ENCODE data around the gene STK11.
A peak's percentile ranks its signal among the peaks of the same experiment; 100 is the strongest.

Gene STK11

GRCh38 chr19:1249990-1250436, 44.4 kb downstream of the STK11 start:
- DNase-seq (ENCODE audit: low read depth in 4 of 4, low spot score in 1 of 4), result no peak

- no peak for DNase-seq (ENCODE audit: low read depth in 4 of 4, low spot score in 1 of 4)
Observed at GRCh38 chr19:1250437-1251260, 45.1 kb downstream of the STK11 start.

- DNase-seq (ENCODE audit: low read depth in 4 of 4, low spot score in 1 of 4), result peak in 1 of 4 experiments; percentile 51
Observed at GRCh38 chr19:1251330-1252220, 46.0 kb downstream of the STK11 start.

- DNase-seq (ENCODE audit: low read depth in 4 of 4, low spot score in 1 of 4), result peak in 1 of 4 experiments; percentile 67
Observed at GRCh38 chr19:1252221-1252820, 46.7 kb downstream of the STK11 start.

GRCh38 chr19:1252821-1253513, 47.4 kb downstream of the STK11 start:
- DNase-seq (ENCODE audit: low read depth in 4 of 4, low spot score in 1 of 4), result peak in 1 of 4 experiments; percentile 76

GRCh38 chr19:1253514-1254080, 48.0 kb downstream of the STK11 start:
- no peak for DNase-seq (ENCODE audit: low read depth in 4 of 4, low spot score in 1 of 4)

GRCh38 chr19:1254081-1254527, 48.5 kb downstream of the STK11 start:
- DNase-seq (ENCODE audit: low read depth in 4 of 4, low spot score in 1 of 4), result no peak

GRCh38 chr19:1254530-1255185, 49.1 kb downstream of the STK11 start:
- no peak for DNase-seq (ENCODE audit: low read depth in 4 of 4, low spot score in 1 of 4)

- no peak for DNase-seq (ENCODE audit: low read depth in 4 of 4, low spot score in 1 of 4)
Observed at GRCh38 chr19:1255186-1256161, 49.9 kb downstream of the STK11 start.

- DNase-seq (ENCODE audit: low read depth in 4 of 4, low spot score in 1 of 4), result no peak
Observed at GRCh38 chr19:1256646-1257474, 51.3 kb downstream of the STK11 start.

GRCh38 chr19:1257475-1258162, 52.0 kb downstream of the STK11 start:
- no peak for DNase-seq (ENCODE audit: low read depth in 4 of 4, low spot score in 1 of 4)

- no peak for DNase-seq (ENCODE audit: low read depth in 4 of 4, low spot score in 1 of 4)
Observed at GRCh38 chr19:1258163-1258492, 52.5 kb downstream of the STK11 start.

- no peak for DNase-seq (ENCODE audit: low read depth in 4 of 4, low spot score in 1 of 4)
Observed at GRCh38 chr19:1258707-1259205, 53.2 kb downstream of the STK11 start.

- peak in 1 of 4 experiments; percentile 66 for DNase-seq (ENCODE audit: low read depth in 4 of 4, low spot score in 1 of 4)
Observed at GRCh38 chr19:1259206-1259875, 53.8 kb downstream of the STK11 start.

GRCh38 chr19:1259876-1260748, 54.5 kb downstream of the STK11 start:
- peak in 1 of 4 experiments; percentile 47 for DNase-seq (ENCODE audit: low read depth in 4 of 4, low spot score in 1 of 4)

Data from stimulated activated CD4-positive, alpha-beta T cell treated with anti-CD3 and anti-CD28 coated beads, Interleukin-1b, Interleukin-23, amount 100 ng/mL, for 24 hours (primary cell).